HEK293T (cell line): ENCODE results near the gene SNRK.

Experiments used
- CTCF ChIA-PET: fragments of 350-600 bp; formaldehyde crosslinking; extraction: SDS; loops from one replicate; lab custom pipeline; 2021; ENCODE audit warnings: antibody characterized with exemption, inconsistent platforms; lab: Yijun Ruan, JAX
- POLR2A ChIA-PET: fragments of 350-600 bp; formaldehyde crosslinking; extraction: SDS; loops from one replicate; lab custom pipeline; 2020; ENCODE audit warnings: antibody characterized with exemption, inconsistent platforms; lab: Yijun Ruan, JAX
- DNase-seq: peaks from one replicate; pipeline ENCODE4 v3.0.0; 2012; ENCODE audit warnings: mixed read lengths; ENCODE audit errors: extremely low spot score
- ARNT ChIP-seq: fragments of 450-650 bp; IDR thresholded peaks from 2 replicates; pipeline ENCODE4 v1.6.1; 2017; ENCODE audit warnings: mild to moderate bottlenecking
- BHLHE40 ChIP-seq: fragments of 450-650 bp; IDR thresholded peaks from 2 replicates; pipeline ENCODE4 v1.6.1; 2016; ENCODE audit warnings: mild to moderate bottlenecking, moderate library complexity, borderline replicate concordance
- CTBP1 ChIP-seq: fragments of 450-650 bp; IDR thresholded peaks from 2 replicates; pipeline ENCODE4 v1.6.1; 2016; ENCODE audit warnings: borderline replicate concordance
- ELF4 ChIP-seq: fragments of 450-650 bp; IDR thresholded peaks from 2 replicates; pipeline ENCODE4 v1.6.1; 2017; ENCODE audit warnings: antibody characterized with exemption
- FOXA1 ChIP-seq: fragments of 450-650 bp; IDR thresholded peaks from 2 replicates; pipeline ENCODE4 v1.6.1; 2016; ENCODE audit warnings: mild to moderate bottlenecking
- FOXK2 ChIP-seq: fragments of 450-650 bp; IDR thresholded peaks from 2 replicates; pipeline ENCODE4 v1.6.1; 2016; ENCODE audit warnings: mild to moderate bottlenecking
- FOXM1 ChIP-seq: fragments of 450-650 bp; IDR thresholded peaks from 2 replicates; pipeline ENCODE4 v1.6.1; 2017; ENCODE audit warnings: mild to moderate bottlenecking, borderline replicate concordance
- HDGF ChIP-seq: fragments of 450-650 bp; IDR thresholded peaks from 2 replicates; pipeline ENCODE4 v1.6.1; 2017; ENCODE audit warnings: antibody characterized with exemption, borderline replicate concordance
- L3MBTL2 ChIP-seq: fragments of 450-650 bp; conservative IDR thresholded peaks from 2 replicates; pipeline ENCODE4 v1.6.1; 2016; ENCODE audit warnings: mild to moderate bottlenecking
- LEF1 ChIP-seq: fragments of 450-650 bp; IDR thresholded peaks from 2 replicates; pipeline ENCODE4 v1.6.1; 2017; ENCODE audit warnings: mild to moderate bottlenecking, borderline replicate concordance
- NFRKB ChIP-seq: fragments of 450-650 bp; IDR thresholded peaks from 2 replicates; pipeline ENCODE4 v1.6.1; 2016; ENCODE audit warnings: mild to moderate bottlenecking, moderate library complexity
- SP1 ChIP-seq: fragments of 450-650 bp; IDR thresholded peaks from 2 replicates; pipeline ENCODE4 v1.6.1; 2017
- SUZ12 ChIP-seq: fragments of 450-650 bp; IDR thresholded peaks from 2 replicates; pipeline ENCODE4 v1.6.1; 2016; ENCODE audit warnings: mild to moderate bottlenecking
- TARDBP ChIP-seq: fragments of 450-650 bp; IDR thresholded peaks from 2 replicates; pipeline ENCODE4 v1.6.1; 2016
- ZNF384 ChIP-seq: fragments of 450-650 bp; IDR thresholded peaks from 2 replicates; pipeline ENCODE4 v1.6.1; 2016
- TF ChIP-seq, protein P1 (sequence below): fragments of 450-650 bp; IDR thresholded peaks from 2 replicates; pipeline ENCODE4 v1.6.1; 2016

SNRK gene

GRCh38 chr3:43320288-43320687, 33.9 kb downstream of the SNRK start:
- ChIA-PET POLR2A (no interaction called here), CTCF (no interaction called here)
- no peak for DNase-seq
- TF ChIP-seq FOXM1 (no peak), BHLHE40 (no peak), TARDBP (no peak)

- ChIA-PET POLR2A (no interaction called here), CTCF (no interaction called here)
- DNase-seq = no peak
- TF ChIP-seq CTBP1 (no peak), FOXK2 (no peak), FOXM1 (no peak), ELF4 (no peak), HDGF (no peak), L3MBTL2 (no peak), FOXA1 (no peak)
- TF ChIP-seq, protein P1, sequence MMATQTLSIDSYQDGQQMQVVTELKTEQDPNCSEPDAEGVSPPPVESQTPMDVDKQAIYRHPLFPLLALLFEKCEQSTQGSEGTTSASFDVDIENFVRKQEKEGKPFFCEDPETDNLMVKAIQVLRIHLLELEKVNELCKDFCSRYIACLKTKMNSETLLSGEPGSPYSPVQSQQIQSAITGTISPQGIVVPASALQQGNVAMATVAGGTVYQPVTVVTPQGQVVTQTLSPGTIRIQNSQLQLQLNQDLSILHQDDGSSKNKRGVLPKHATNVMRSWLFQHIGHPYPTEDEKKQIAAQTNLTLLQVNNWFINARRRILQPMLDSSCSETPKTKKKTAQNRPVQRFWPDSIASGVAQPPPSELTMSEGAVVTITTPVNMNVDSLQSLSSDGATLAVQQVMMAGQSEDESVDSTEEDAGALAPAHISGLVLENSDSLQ = no peak
Observed at GRCh38 chr3:43323541-43323940, 37.2 kb downstream of the SNRK start.

DNA sequence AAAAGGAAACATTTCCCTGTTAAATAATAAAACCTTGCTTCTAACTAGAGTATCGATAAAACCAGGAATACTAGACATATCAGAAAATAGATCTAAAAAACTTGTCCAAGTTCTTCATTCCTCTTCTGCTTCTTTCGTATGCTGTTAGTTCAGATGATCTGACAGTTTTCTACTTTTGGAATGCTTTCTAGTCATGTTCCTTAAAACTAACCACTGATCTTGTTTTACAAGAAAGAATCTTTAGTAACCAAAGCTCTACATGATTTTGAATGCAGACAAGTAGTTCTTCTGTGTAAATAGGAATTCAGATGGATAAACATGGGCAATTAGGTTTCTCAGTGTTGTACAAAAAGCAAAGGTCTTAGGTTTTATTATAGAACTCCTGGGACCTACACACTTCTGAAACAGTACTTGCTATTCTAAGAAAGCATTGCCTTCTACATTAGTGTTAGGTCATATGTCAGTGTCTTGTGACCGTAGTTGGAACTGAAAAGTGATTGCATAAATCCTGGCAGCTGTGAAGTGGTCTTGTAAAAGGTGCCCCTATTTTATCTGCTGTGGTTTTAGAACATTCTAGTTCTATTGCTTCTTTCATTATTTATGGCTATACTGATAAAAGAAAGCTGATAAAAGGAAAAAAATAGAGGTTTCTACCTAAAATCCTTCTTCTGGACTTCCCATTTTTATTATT, 40.7 kb downstream of the SNRK start:
- ChIA-PET POLR2A (no interaction called here), CTCF (interaction anchor here (0.6 kb wide), 1 partner anchor 53 kb away, joined by 3 read pairs; no protein-coding TSS in a partner anchor)
- TF ChIP-seq FOXK2 = no peak
- no peak for TF ChIP-seq BHLHE40
- no peak for TF ChIP-seq ZNF384
- no peak for TF ChIP-seq SUZ12
- no peak for TF ChIP-seq FOXA1
- no peak for TF ChIP-seq L3MBTL2
- TF ChIP-seq ELF4 = no peak
- TF ChIP-seq, protein P1 = no peak
- no peak for TF ChIP-seq SP1
- TF ChIP-seq HDGF = no peak
- TF ChIP-seq CTBP1 = no peak
- TF ChIP-seq TARDBP = no peak
- TF ChIP-seq LEF1 = no peak
- no peak for TF ChIP-seq FOXM1
- no peak for TF ChIP-seq NFRKB
- TF ChIP-seq ARNT = no peak
- no peak for DNase-seq

- DNase-seq = no peak
- ChIA-PET POLR2A (no interaction called here), CTCF (interaction anchor here (0.6 kb wide), 1 partner anchor 52 kb away, joined by 3 read pairs; no protein-coding TSS in a partner anchor)
- TF ChIP-seq FOXM1 (no peak), SP1 (no peak), HDGF (no peak), BHLHE40 (no peak), TARDBP (no peak), ZNF384 (no peak), FOXK2 (no peak), ARNT (no peak), NFRKB (no peak), FOXA1 (no peak), L3MBTL2 (no peak), LEF1 (no peak)
- TF ChIP-seq, protein P1 = no peak
Observed at GRCh38 chr3:43327582-43327979, 41.2 kb downstream of the SNRK start.

DNA sequence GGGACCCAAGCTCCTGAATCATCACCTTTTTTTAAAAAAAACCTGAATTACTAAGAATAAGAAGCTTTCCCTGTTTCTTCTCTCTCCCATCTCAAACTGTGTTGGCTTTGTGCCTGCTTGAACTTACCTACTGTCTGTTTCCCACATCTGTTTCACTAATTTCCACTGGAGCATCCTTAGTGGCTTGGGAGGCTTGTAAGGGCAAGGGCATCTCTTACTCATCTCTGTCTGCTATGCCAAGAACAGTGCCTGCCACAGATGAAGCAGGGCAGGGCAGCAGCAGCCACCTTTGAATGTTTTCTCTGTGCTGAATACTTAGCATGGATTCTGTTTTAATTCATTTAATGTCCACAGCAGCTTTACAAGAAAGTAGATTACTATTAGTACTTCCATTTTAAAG, 42.3 kb downstream of the SNRK start:
- ChIA-PET CTCF (no interaction called here), POLR2A (no interaction called here)
- DNase-seq = no peak
- TF ChIP-seq SUZ12 = no peak
- TF ChIP-seq FOXM1 = no peak
- TF ChIP-seq BHLHE40 = no peak
- TF ChIP-seq LEF1 = no peak
- TF ChIP-seq ZNF384 = no peak
- no peak for TF ChIP-seq TARDBP
- no peak for TF ChIP-seq CTBP1
- TF ChIP-seq SP1 = no peak
- TF ChIP-seq FOXA1 = no peak
- TF ChIP-seq, protein P1 = no peak
- no peak for TF ChIP-seq ELF4
- TF ChIP-seq NFRKB = no peak
- no peak for TF ChIP-seq ARNT
- no peak for TF ChIP-seq FOXK2
- no peak for TF ChIP-seq L3MBTL2
- no peak for TF ChIP-seq HDGF

DNA sequence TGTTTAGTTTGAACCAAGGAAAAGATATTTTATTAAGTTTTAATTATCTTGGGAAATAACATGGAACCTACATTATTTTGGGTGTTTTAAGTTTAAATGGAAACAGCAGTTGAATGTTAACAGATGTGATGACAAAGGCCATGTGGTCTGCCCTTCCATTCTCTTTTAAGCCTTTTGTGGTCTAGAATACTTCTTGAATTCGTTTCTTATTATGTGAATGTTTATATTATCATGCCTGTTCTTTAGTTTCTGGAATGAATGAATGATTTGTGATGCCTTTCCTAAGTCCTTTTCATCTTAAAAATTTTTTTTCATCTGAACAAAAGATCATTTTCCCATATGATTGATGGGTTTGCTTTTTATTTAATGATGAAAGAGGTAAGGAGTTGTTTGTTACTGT, 44.6 kb downstream of the SNRK start:
- no peak for TF ChIP-seq FOXK2
- no peak for TF ChIP-seq FOXA1
- TF ChIP-seq BHLHE40 = no peak
- TF ChIP-seq ZNF384 = no peak
- TF ChIP-seq TARDBP = no peak
- TF ChIP-seq CTBP1 = no peak
- no peak for TF ChIP-seq NFRKB
- TF ChIP-seq ARNT = no peak
- TF ChIP-seq, protein P1 = no peak
- no peak for TF ChIP-seq LEF1
- no peak for TF ChIP-seq SP1
- no peak for TF ChIP-seq FOXM1
- TF ChIP-seq HDGF = no peak
- TF ChIP-seq ELF4 = no peak
- no peak for TF ChIP-seq SUZ12
- TF ChIP-seq L3MBTL2 = no peak
- DNase-seq = no peak
- ChIA-PET CTCF (no interaction called here), POLR2A (no interaction called here)
